Neural cell (in vitro differentiated cells): ENCODE measurements around the gene CACNA1D. TPM values are rescaled to one million over a fixed set of nuclear protein-coding genes. Genes with fewer than 3 reads are reported as not detected.

ENCODE experiments used
- H2AFZ ChIP-seq: fragments of 200-600, 300-800 bp; sonication (generic), shearing (Covaris generic); 2 replicates; pipeline ENCODE4 v1.6.0; 2014; ENCODE audit warnings: low read depth, mild to moderate bottlenecking, antibody characterized with exemption, low read length, moderate library complexity
- H3F3A ChIP-seq: fragments of 200-600 bp; shearing (Covaris generic); 2 replicates; pipeline ENCODE4 v1.6.1; 2016; ENCODE audit warnings: mild to moderate bottlenecking, moderate library complexity, mixed read lengths, antibody characterized with exemption, low read length; ENCODE audit not compliant: insufficient read depth, poor library complexity, severe bottlenecking
- H3K27ac ChIP-seq: fragments of 200-600, 300-800 bp; sonication (generic), shearing (Covaris generic); 2 replicates; pipeline ENCODE4 v1.5.1; 2014; ENCODE audit warnings: mild to moderate bottlenecking, low read length, moderate library complexity
- H3K27me3 ChIP-seq: fragments of 300-800, 200-600 bp; sonication (generic), shearing (Covaris generic); 2 replicates; pipeline ENCODE4 v1.6.0; 2014; ENCODE audit warnings: mild to moderate bottlenecking, low read depth, low read length, moderate library complexity; ENCODE audit not compliant: insufficient read depth
- H3K36me3 ChIP-seq: fragments of 300-800, 200-600 bp; sonication (generic), shearing (Covaris generic); 2 replicates; pipeline ENCODE4 v1.5.1; 2014; ENCODE audit warnings: mild to moderate bottlenecking, antibody characterized with exemption, low read length, moderate library complexity; ENCODE audit not compliant: insufficient read depth
- H3K4me2 ChIP-seq: fragments of 300-800, 200-600 bp; sonication (generic), shearing (Covaris generic); 2 replicates; pipeline ENCODE4 v1.6.0; 2014; ENCODE audit warnings: mild to moderate bottlenecking, low read length
- H3K4me3 ChIP-seq: fragments of 300-800, 200-600 bp; sonication (generic), shearing (Covaris generic); 2 replicates; pipeline ENCODE4 v1.5.1; 2014; ENCODE audit warnings: mild to moderate bottlenecking, low read length, moderate library complexity
- H3K79me2 ChIP-seq: fragments of 200-600 bp; shearing (Covaris generic); replicated peaks from 2 replicates; pipeline ENCODE4 v1.6.0; 2014; ENCODE audit warnings: mild to moderate bottlenecking, low read length, moderate library complexity; ENCODE audit not compliant: insufficient read depth
- H3K9ac ChIP-seq: fragments of 300-800, 200-600 bp; sonication (generic), shearing (Covaris generic); 2 replicates; pipeline ENCODE4 v1.6.1; 2016; ENCODE audit warnings: mild to moderate bottlenecking, low read length, mixed read lengths
- H3K9me2 ChIP-seq: fragments of 200-600 bp; shearing (Covaris generic); 2 replicates; pipeline ENCODE4 v1.6.1; 2016; ENCODE audit warnings: mild to moderate bottlenecking, low read length, mixed read lengths; ENCODE audit not compliant: insufficient read depth
- H3K9me3 ChIP-seq: fragments of 200-600, 300-800 bp; sonication (generic), shearing (Covaris generic); 2 replicates; pipeline ENCODE4 v1.6.1; 2016; ENCODE audit warnings: mild to moderate bottlenecking, mixed run types, low read length, moderate library complexity, mixed read lengths
- H4K20me1 ChIP-seq: fragments of 200-600 bp; shearing (Covaris generic); 2 replicates; pipeline ENCODE4 v1.6.1; 2016; ENCODE audit warnings: mild to moderate bottlenecking, mixed run types; ENCODE audit not compliant: insufficient read depth
- CTCF ChIP-seq: fragments of 450-650 bp; IDR thresholded peaks from 2 replicates; pipeline ENCODE4 v1.5.1; 2014; ENCODE audit warnings: antibody characterized with exemption, mild to moderate bottlenecking, moderate library complexity; ENCODE audit not compliant: poor library complexity, severe bottlenecking
- MXI1 ChIP-seq: fragments of 450-650 bp; conservative IDR thresholded peaks from 2 replicates; pipeline ENCODE4 v1.6.1; 2014; ENCODE audit warnings: antibody characterized with exemption, mild to moderate bottlenecking; ENCODE audit not compliant: poor library complexity, severe bottlenecking
- POLR2AphosphoS5 ChIP-seq: IDR thresholded peaks from 2 replicates; pipeline ENCODE4 v1.6.1; 2012
- RAD21 ChIP-seq: fragments of 450-650 bp; conservative IDR thresholded peaks from 2 replicates; pipeline ENCODE4 v1.6.1; 2014; ENCODE audit warnings: antibody characterized with exemption, mild to moderate bottlenecking, moderate library complexity
- SMC3 ChIP-seq: fragments of 450-650 bp; conservative IDR thresholded peaks from 2 replicates; pipeline ENCODE4 v1.6.1; 2014; ENCODE audit warnings: antibody characterized with exemption, mild to moderate bottlenecking, moderate library complexity; ENCODE audit not compliant: poor library complexity
- TAF1 ChIP-seq: IDR thresholded peaks from 2 replicates; pipeline ENCODE4 v1.6.1; 2012; ENCODE audit warnings: low read depth
- polyA plus RNA-seq: library from polyadenylated mRNA; depleted of rRNA; stranded (reverse); fragments of >200 nt; gene quantifications from 2 replicates; pipeline ENCODE4 v1.2.3, GENCODE V29; 2014

The CACNA1D gene
- polyA plus RNA-seq, 1 donor from 2014 or later: 22.5 TPM

GRCh38 chr3:53841296-53841695 lies 346.9 kb downstream of the CACNA1D start:
- no peak overlapping the region for H3K4me2 ChIP-seq

GRCh38 chr3:53842436-53843194 lies 348.2 kb downstream of the CACNA1D start:
- H3K9me2 ChIP-seq: no peaks in the 10 kb centered on the region
- no peak overlapping the region for H2AFZ ChIP-seq

More at GRCh38 chr3:53841296-53841695, 346.9 kb downstream of the CACNA1D start:
- no peaks in the 10 kb centered on the region for H3K9me3 ChIP-seq
- H4K20me1 ChIP-seq: no peaks in the 10 kb centered on the region
- peaks cover 23% of the 10 kb centered on the region for H3K27me3 ChIP-seq
- H2AFZ ChIP-seq: no peak overlapping the region
- no peaks in the 10 kb centered on the region for H3K36me3 ChIP-seq
- no peaks in the 10 kb centered on the region for H3F3A ChIP-seq
- H3K27ac ChIP-seq: no peak overlapping the region
- no peak overlapping the region for H3K4me3 ChIP-seq
- H3K9ac ChIP-seq: no peak overlapping the region
- no peaks in the 10 kb centered on the region for H3K79me2 ChIP-seq
- no peaks in the 10 kb centered on the region for H3K9me2 ChIP-seq
- no peak for TF ChIP-seq MXI1
- no peak for TF ChIP-seq CTCF

More at GRCh38 chr3:53842436-53843194, 348.2 kb downstream of the CACNA1D start:
- H3K27ac ChIP-seq: no peak overlapping the region
- peaks cover 34% of the 10 kb centered on the region for H3K27me3 ChIP-seq
- H3K36me3 ChIP-seq: no peaks in the 10 kb centered on the region
- H3K4me2 ChIP-seq: no peak overlapping the region
- no peaks in the 10 kb centered on the region for H3F3A ChIP-seq
- no peak overlapping the region for H3K4me3 ChIP-seq
- TF ChIP-seq SMC3 (no peak), MXI1 (no peak), TAF1 (no peak), RAD21 (no peak), POLR2AphosphoS5 (no peak), CTCF (no peak)
- H3K9ac ChIP-seq: no peak overlapping the region
- no peaks in the 10 kb centered on the region for H4K20me1 ChIP-seq
- H3K79me2 ChIP-seq: no peaks in the 10 kb centered on the region
- no peaks in the 10 kb centered on the region for H3K9me3 ChIP-seq
